GM18858 (cell line): Measurements from ENCODE around the gene EML5.

Experiments used
- ATAC-seq: cut with Tn5 transposase; IDR thresholded peaks from one replicate; pipeline ENCODE4 v1.9.1; 2021; ENCODE audit not compliant: unreplicated experiment

The EML5 gene

DNA sequence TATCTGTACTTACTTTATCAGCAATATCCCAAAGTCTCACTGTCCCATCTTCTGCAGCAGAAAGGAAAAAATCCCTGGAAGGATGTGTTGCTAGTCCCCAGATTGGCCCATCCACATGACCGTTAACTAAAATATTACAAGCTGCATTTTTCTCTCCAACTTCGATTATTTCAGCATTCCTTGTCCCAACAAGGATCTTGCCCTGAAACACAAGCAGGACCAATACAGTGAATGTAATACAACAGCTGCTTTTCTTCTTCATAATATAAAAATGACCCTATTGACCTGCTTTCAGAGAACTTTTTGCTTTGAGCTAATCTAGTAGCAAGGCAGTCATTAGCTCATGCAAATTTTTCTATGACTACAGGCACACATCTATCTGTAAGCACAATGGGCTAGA is 171.7 kb downstream of the EML5 start:
- no peak for ATAC-seq

DNA sequence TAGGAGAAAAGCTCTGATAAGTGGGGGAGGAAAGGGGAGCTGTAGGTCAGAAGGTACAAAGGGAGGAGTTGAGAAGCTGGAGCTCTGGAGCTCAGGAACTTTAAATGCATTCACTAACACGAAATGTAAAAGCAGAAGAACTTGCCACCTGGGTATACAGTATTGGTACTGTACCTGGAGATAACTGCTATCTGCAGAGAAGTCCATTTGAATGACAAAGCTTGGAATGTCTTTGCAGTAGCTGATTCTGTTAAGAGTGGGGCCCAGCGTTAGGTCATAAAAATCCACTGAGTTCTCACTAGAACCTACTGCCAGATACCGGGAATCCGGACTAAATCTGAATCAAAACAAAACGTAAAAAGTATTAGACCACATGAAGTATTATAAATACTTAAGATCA is 174.3 kb downstream of the EML5 start:
- ATAC-seq = no peak

DNA sequence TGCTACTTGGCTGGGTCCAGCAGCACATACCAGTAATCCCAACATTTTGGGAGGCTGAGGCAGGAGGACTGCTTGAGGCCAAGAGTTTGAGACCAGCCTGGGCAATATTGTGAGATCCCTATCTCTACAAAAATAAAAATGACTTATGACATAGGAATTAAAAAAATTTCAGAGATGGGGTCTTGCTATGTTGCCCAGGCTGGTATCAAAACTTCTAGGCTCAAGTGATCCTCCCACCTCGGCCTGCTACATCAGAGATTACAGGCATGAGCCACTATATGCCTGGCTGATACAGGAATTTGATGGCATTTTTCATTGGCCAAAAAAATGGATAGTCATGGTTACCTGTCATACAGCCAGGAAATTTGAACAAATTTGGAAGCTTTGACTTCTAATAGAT is 175.3 kb downstream of the EML5 start:
- no peak for ATAC-seq

DNA sequence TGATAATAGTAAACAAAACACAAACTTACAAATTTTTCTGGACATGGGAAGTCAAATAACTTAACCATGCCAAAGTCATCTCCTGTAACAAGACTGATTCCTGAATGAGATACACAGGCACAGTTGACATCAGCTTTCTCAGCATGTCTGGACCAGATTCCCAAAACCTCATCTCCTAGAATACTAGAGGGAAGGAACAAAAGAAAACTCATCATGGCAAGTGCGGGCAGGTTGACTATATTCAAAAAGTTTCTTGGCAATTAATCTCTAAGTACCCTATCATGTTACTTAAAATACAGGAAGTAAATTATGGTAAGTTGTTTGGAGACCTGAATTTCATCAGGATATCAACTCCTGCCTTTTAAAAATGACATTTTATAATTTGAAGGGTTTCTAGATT is 176.1 kb downstream of the EML5 start:
- no peak for ATAC-seq

DNA sequence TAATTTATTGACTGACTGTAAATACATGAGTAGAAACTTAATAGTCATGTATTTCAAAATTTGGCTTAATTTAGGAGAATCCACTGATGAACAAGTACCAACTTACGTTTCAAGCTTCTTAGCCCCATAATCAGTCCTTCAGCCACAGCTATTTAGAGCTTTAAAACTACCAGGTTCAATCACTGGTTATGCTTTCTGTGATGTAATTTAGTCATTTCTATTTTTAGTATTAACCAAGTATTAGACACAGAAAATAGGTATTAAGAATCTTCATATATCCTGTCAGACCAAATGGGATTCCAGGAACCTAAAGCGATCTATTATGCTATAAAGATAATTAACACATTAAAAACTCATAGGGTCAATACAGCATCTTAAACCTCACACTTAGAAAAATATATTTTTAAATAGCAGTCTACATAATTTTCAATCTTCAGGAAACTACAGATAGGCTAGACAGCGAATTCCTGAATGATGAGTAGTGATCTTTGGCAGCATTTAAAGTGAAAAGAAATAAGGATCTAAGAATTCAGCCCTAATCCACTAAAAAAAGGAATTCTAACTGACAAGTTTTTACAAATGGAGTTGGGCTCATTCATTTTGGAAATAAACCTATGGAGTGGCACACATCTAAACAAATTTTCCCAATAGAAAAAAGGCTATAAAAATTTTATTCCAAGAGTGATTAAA is 178.4 kb downstream of the EML5 start:
- ATAC-seq = peak; percentile 58

DNA sequence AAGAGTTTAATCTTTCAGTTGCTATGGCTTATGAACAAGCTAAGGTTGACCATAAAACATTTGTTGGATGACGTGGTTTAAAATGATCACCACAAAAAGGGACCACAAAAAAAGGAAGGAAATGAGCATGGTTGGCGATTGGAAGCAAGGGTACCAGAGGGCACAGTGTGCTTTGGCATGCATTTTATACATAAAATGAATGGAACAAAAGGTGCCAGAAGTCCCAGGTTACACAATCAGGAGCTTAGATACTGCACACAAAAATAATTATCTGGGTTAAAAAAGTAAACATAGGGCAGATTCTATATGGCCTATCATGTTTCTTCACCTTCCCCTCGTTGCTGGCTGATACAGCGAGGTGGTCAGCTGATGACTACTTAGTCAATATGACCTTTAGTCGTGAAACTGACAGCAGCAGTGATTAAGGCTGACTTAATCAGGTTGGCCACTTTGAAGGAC is 179.2 kb downstream of the EML5 start:
- ATAC-seq = no peak

DNA sequence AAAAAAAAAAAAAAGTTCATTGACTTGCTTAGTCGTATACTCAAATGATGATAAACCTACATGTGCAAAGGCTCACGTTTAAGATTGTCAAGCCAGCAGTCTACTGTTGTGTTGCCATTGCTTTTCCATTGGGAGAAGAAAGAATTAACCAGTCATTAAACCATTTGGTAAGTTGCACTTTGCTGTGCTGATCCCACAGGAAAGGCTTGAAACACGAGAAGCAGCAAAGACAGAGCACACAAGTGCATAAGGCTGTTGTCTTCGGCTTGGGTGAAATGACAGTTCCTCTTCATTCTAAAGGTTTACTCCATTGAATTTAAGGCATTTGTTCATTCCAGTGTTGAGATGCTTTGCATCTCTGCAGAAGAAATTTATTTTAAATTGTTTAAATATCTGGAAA is 179.8 kb downstream of the EML5 start:
- no peak for ATAC-seq

DNA sequence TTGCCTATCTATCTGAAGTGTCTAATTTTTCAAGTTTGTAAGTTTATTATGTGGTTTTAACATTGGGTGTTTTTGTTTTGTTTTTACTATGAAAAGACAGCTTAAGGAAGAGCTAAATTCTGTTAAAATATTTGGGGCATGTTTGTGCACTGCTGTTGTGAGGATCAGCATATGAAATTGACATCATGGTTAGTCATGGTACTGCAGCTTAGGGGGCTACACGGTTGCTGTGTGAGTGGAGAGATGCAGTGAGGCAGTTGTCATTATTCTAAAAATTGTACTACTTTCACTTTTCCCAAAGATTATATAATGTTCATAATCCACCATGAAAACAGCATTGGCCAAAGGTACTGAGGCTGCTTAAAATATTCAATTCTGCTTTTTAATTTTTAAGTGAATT is 180.9 kb downstream of the EML5 start:
- ATAC-seq = no peak

DNA sequence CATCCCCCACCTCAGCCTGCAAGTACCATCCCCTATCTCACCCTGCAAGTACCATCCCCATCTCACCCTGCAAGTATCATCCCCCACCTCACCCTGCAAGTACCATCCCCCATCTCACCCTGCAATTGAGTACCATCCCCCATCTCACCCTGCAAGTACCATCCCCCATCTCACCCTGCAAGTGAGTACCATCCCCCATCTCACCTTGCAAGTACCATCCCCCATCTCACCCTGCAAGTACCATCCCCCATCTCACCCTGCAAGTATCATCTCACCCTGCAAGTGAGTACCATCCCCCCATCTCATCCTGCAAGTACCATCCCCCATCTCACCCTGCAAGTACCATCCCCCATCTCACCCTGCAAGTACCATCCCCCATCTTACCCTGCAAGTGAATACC is 184.9 kb downstream of the EML5 start:
- ATAC-seq = no peak

DNA sequence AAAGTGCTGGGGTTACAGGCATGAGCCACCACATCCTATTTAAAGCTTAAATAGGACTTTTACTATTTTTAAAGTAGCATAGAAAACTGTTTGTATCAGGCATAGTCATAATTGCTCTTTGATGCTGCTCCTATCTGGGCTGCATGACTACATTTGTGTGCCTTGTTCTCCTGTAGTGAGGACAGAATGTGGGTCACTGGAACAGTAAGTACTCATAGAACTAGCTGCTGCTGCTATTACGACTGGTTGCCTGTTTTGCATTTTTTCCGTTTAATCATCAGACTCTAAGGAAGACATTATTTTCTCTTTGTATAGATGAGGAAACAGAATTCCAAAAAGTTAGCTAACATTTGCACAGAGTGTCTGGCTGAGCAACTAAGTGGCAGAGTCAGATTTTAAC is 187.2 kb downstream of the EML5 start:
- ATAC-seq = no peak

DNA sequence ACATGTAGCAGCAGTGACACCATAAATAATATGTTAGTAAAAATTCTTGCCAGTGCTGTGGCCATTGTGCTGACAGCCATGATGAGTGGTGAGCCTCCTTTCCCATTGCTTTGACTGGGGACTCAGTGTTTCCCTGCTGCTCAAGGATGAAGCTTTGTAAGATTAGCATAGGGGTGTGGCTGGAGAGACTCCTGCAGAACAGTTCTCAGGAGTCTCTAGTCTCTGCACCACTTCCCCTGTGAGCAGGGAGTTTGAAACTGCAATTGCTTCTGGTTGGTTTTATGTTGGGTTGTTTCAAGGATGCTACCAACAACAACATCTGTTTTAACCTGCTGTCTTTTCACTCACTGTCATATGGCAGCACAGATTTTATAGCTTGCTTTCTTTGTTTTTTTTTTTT is 188.5 kb downstream of the EML5 start:
- ATAC-seq = no peak

DNA sequence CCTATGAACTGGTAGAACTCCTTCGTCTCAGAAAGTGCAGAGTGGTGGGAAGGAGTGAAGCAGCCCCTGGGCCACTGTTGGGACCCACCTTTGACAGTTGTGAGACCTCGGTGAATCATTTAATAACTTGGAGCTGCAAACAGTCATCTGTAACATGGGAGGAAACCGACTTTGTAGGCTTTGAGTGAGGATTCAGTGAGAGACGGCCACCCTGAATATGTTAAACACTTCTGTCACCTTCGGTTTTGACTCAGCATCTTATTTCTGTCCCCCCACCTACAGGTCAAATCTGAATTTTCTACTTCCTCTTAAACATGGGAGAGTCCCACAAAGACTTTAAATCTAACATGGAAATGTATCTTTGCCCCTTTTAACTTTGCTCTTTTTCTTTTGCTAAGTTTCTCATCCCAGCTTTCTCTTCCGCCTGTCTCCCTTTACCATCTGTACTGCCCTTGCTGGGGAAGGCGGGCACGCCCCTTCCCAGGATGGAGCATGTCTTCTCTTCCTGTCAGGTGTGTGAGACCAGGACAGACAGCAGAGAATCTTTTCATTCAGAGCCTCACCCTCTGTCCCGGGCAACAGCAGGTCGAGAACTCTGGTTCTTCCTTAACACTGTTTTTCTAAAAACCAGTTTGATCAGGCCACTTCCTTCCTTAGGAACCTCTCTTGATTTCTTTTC is 192.9 kb downstream of the EML5 start:
- ATAC-seq = peak; percentile 94

DNA sequence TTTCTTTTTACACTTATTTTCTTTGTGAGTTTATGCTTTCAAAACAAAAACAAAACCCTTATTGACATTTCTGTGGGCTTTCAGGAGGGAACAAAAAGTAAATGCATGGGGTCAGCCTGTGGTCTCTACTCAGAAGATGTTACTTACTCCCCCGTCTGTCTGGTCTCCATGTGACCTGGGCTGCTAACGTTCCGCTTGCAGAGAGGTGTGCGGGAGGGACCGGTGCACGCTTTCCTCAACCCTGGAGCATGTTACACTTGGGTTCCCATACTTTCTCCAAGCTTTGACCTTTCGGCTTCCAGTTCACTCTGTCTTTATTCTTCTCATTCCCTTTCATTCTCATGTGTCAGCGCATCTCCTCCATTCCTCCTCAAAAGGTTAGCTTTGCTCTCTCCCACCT is 193.4 kb downstream of the EML5 start:
- peak; percentile 21 for ATAC-seq

DNA sequence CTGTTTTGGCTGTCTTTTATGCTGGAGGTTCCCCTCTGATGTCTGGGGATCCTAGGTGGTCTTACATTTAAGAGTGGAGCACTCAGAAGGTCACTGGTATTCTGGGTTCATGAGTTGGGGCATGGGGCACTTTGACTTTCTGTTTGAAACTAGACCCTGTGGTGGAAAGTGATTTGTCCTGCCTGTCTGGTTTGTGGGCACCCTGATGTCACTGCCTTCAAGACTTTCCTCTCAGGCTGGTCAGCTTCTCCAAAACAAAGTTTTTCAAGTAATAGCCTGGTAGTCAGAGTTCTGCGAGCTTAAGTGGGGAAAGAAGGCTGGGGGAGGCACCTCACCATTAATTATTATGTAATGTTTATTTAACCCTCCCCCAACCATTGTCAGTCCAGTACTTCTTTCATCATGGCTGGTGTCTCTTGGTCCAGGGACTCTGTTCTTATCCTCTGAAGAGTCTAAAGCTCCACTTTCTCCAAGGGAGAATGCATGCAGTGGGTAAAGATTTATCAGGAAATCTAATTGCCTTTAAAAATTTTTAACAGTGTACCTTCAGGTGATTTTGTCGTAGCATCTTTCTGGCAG is 194.6 kb downstream of the EML5 start:
- no peak for ATAC-seq

DNA sequence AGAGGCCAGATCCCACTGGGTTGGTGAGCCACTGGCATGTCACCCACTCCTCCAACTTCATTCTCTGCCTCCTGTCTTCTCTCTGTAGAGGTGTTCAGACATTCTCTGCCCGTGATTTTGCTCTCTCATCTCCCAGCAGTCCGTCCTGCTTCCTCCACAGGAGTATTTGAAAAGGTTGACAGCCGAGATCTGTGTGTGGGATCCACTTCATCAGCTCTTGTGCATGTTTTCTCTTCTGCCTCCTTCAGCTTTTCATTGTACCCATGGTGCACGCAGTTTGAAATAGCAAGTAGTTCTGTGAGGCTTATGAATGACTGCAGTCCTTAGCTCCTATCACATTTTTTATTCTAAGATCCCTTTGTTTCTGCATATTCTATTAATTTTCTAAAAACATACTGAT is 195.2 kb downstream of the EML5 start:
- ATAC-seq = no peak

DNA sequence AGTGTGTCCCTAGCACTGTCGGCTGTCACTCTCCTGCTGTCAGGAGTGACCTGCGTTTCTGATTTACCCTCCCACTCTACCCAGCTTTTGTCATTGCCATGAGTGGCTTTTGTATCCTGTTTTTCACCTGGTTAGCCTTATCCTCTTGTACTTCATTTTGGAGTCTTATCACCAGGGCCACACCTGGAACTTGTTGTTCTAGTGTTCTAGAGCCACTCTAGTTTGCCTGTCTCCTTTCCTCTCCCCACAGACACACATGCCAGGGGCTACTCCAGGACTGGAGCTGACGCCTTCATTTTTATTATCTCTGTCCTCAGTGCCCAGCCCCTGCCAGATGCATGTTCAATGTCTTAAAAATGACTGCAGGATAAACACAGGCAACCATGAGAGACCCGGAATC is 195.7 kb downstream of the EML5 start:
- ATAC-seq = no peak

DNA sequence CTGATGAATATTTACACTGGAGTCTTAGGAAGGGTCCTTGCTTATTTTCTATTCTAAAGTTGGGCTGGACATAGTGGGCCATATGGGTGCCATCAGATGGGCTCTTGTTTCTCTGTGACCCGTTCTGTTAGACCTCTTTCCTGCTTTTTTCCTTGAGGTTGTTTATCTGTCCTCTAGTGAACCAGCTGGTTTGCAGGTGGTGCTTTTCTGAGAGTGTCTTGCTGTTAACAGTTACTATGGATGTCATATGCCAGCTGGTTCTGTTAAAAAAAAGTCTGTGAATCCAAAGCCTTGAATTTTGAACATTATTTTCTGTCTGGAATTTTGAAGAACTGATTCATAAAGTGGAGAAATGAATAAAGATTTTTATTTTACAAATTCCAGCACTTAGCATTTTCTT is 200.7 kb downstream of the EML5 start:
- ATAC-seq = no peak

DNA sequence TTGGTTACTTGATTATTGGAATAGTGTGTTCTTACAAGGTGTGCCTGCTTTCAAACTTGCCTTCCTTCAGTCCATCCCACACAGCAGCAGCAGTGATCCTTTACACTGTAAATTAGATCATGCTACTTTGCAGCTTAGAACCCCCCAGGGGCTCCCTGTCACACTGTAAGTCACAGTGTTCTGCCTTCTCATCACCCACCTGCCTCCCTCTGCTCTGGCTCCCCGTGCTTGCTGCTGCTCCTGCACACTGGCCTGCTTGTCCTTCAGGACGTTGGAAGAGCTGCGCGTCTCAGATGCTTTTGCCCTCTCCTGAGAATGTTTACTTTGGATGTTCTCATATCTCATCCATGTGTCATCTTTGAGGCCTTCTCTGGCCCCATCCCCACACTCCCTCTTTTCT is 202.6 kb downstream of the EML5 start:
- ATAC-seq = no peak

DNA sequence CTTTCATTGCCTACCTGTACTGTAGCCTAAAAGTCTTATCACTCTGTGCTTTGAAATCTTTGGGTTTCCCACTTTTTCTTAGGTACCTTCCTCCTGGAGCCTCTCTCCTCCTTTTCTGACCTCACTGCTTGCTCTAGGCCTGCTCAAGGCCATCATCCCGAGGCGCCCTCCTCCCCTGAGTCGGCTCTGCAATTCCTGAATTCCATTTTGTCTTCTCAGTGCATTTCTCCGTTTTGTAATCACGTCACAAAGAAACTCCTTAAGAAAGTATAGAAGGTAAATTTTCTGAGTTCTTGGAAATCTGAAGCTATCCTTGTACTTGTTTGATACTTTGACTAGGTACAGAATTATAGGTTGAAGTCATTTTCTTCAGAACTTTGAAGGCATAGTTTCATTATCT is 204.7 kb downstream of the EML5 start:
- no peak for ATAC-seq

DNA sequence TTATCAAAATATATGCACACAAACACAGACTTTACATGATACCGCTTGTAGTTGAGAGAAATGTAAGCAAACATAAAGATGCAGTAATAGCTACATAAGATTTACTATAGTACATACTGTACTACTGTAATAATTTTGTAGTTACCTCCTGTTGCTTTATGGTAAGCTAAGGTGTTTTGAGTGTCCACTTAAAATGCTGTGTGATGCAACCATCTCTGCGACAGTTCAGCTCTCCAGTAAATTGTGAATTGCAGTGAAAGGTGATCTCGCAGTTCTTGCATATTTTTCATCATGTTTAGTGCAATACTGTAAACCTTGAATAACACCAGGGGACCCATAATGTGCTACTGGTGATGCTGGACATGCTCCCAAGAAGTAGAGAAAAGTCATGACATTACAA is 208.3 kb downstream of the EML5 start:
- ATAC-seq = no peak

DNA sequence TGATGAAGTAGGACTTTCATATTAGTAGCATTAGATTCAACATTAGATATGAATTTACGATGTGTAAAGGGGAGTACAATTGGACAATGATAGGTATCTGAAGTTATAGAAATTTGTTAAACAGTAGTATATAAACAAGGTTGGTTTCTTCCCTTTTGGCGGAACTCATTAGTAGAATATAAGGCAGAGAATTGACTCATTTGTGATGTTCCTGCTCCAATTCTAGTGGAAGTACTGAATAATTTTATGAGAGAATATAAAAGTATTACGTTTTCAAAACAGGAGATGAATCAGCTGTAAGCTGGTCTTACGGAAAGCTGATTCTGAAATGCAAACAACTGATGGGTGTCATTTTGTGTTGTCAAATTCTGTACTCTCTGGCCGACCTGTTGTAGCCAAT is 216.5 kb downstream of the EML5 start:
- ATAC-seq = no peak

DNA sequence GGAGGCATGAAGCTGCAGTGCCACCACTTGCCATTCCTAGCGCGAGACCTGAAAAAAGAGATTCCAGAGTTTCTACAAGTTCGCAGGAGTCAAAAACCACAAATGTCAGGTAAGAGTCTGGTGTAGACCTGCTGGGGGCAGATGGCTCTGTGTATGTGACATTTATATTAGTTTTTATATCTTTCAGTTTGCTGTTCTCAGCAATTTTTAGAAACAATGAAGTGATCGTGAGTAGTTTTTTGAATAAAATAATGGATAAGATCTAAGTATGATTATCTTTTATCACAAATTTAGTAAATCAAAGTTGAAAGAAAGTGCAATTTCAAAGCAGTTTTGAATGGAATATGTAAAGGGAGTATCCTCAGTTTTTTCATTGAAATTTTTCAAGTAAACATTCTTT is 220.6 kb downstream of the EML5 start:
- ATAC-seq = no peak

DNA sequence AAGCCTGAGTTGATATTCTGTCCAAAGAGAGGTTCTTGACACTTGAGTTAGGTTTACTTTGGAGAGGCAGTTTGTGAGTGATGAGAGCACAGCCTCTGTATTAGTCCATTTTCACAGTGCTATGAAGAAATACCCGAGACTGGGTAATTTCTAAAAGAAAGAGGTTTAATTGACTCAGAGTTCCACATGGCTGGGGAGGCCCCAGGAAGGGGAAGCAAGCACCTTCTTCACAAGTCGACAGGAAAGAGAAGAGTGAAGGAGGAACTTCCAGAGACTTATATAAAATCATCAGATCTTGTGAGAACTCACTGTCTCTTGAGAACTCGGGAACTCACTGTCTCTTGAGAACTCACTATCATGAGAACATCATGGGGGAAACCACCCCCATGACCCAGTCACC is 224.6 kb downstream of the EML5 start:
- ATAC-seq = no peak
